ENCODE data around the gene MRPL37. TPM values are rescaled to one million over a fixed set of nuclear protein-coding genes. Genes with fewer than 3 reads are reported as not detected.

The MRPL37 gene
- total RNA-seq, 1 experiment from 2014 or later, result 180 TPM

DNA sequence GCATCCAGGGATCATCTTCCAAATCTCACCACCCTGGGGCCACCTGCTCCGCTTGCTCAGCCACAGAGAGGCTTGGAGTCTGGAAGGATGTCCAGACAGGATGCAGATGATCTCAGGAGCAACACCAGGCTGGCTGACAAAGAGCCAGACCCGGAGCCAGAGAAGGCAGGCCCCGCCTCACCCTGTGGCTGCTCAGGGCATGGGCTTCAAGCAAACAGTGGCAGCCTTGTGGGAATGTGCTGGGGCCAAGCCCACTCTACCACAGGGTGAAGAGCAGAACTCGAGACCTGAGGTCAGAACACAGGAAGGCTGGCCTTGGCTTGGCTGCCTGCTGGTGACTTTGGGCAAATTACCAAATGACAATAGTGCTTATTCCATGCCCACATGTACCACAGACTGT is 45.5 kb downstream of the MRPL37 start:
- no peaks in the 10 kb centered on the region for H3K36me3 ChIP-seq (ENCODE audit: low read depth)
- H3K27ac ChIP-seq, result no peak overlapping the region
- no peaks in the 10 kb centered on the region for H3K9me2 ChIP-seq (ENCODE audit: insufficient read depth)
- no peaks in the 10 kb centered on the region for H3K27me3 ChIP-seq (ENCODE audit: insufficient read depth, low read depth)
- ChIA-PET POLR2A (ENCODE audit: unreplicated experiment) (no interaction called here), CTCF (no interaction called here)
- no TSS peak for BruUV-seq (replicated peaks)
- no peak overlapping the region for H3K4me3 ChIP-seq
- H4K20me1 ChIP-seq (ENCODE audit: insufficient read depth), result no peaks in the 10 kb centered on the region
- H3K9me3 ChIP-seq (ENCODE audit: insufficient read depth, low read depth), result no peaks in the 10 kb centered on the region
- TF ChIP-seq EZH2 (IDR thresholded peaks at IDR 0.05; ENCODE audit: low read depth), result no peak
- TF ChIP-seq, protein P1, sequence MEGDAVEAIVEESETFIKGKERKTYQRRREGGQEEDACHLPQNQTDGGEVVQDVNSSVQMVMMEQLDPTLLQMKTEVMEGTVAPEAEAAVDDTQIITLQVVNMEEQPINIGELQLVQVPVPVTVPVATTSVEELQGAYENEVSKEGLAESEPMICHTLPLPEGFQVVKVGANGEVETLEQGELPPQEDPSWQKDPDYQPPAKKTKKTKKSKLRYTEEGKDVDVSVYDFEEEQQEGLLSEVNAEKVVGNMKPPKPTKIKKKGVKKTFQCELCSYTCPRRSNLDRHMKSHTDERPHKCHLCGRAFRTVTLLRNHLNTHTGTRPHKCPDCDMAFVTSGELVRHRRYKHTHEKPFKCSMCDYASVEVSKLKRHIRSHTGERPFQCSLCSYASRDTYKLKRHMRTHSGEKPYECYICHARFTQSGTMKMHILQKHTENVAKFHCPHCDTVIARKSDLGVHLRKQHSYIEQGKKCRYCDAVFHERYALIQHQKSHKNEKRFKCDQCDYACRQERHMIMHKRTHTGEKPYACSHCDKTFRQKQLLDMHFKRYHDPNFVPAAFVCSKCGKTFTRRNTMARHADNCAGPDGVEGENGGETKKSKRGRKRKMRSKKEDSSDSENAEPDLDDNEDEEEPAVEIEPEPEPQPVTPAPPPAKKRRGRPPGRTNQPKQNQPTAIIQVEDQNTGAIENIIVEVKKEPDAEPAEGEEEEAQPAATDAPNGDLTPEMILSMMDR (conservative IDR thresholded peaks at IDR 0.05), result no peak
- intact Hi-C loops (cut with micrococcal nuclease; ENCODE audit: unreplicated experiment), result no loop called here
- peaks cover 1% of the 10 kb centered on the region; the same call in 1 of the 2 replicates for H3F3A ChIP-seq (ENCODE audit: insufficient read depth, low read depth)
- peaks cover 13% of the 10 kb centered on the region for H3K4me1 ChIP-seq (replicated peaks; ENCODE audit: insufficient read depth)
- H2AFZ ChIP-seq, result no peak overlapping the region
- DNase-seq, result no peak
- H3K79me2 ChIP-seq (ENCODE audit: low read depth), result no peaks in the 10 kb centered on the region
- H3K4me2 ChIP-seq, result no peak overlapping the region

DNA sequence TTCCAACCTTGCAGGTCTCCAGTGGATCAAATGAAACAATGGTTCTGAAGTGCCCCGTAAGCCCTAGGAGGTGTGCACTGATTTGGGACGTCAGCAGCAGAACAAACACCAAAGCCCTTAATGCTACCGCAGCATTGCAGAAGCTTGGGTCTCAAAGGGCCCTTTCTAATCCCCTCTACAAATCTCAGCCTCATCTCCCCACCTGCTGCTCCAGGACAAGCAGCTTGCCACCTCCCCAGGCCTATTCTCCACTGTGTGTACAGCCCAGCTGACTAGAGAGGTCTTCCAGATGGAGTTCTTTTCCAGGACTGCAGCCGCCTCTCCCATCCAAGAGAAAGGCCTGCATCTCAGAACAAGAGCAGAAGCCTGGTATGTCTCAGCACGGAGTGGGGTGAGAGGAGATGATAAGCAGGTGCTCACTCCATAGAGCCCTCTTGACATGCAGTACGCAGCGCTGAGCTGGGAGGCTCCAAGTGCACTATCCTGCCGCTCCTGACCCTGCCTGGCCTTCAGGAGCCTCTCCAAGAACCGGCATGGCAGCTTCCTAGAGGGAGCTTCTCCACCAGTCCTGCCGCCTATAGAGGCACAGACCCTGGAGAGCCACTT is 46.3 kb downstream of the MRPL37 start:
- Histone ChIP-seq H3K27ac (no peak overlapping the region), H4K20me1 (ENCODE audit: insufficient read depth) (no peaks in the 10 kb centered on the region), H3K79me2 (ENCODE audit: low read depth) (no peaks in the 10 kb centered on the region), H3K9me3 (ENCODE audit: insufficient read depth, low read depth) (no peaks in the 10 kb centered on the region), H3K4me1 (replicated peaks; ENCODE audit: insufficient read depth) (peaks cover 14% of the 10 kb centered on the region), H3K4me3 (no peak overlapping the region), H3K36me3 (ENCODE audit: low read depth) (no peaks in the 10 kb centered on the region), H3K9me2 (ENCODE audit: insufficient read depth) (no peaks in the 10 kb centered on the region), H3K27me3 (ENCODE audit: insufficient read depth, low read depth) (no peaks in the 10 kb centered on the region), H3K4me2 (no peak overlapping the region), H2AFZ (no peak overlapping the region), H3F3A (ENCODE audit: insufficient read depth, low read depth) (peaks cover 3% of the 10 kb centered on the region; the same call in 1 of the 2 replicates)
- intact Hi-C loops (cut with micrococcal nuclease; ENCODE audit: unreplicated experiment), result no loop called here
- ChIA-PET CTCF (no interaction called here), POLR2A (ENCODE audit: unreplicated experiment) (interaction anchor here (0.6 kb wide), 1 partner anchor 162 kb away, joined by 10 read pairs; no protein-coding TSS in a partner anchor)
- TF ChIP-seq, protein P1 (conservative IDR thresholded peaks at IDR 0.05), result no peak
- no peak for TF ChIP-seq EZH2 (IDR thresholded peaks at IDR 0.05; ENCODE audit: low read depth)
- DNase-seq, result no peak
- BruUV-seq (replicated peaks), result no TSS peak

DNA sequence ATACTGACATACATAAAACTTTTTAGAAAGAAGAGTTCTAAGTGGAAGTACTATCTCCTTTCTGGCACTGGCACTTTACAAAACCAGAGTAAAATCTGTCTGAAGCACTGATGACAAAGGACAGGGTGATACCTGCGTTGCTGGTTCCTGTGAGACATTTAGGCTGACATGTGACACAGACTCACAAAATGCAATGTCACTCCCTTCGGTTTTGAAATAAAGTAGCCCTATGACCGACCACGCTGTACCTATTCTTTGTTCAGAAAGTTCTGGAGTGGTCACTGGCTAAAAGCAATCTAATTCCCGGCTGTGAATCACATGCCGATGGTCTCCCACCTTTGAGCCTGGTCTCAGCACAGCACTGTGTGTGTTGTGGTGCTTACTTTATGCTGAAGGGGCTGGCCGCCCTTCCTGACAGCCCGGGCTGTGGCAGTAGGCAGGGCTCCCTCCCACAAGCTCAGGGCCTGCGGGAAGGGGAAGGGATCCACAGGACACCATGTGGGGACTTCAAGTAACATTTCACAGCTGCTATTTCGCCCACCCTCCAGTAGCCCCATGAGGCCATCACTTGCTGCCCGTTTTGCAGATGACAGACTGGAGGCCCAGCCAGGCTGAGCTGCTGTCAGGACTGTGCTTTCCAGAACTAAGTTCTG is 48.0 kb downstream of the MRPL37 start:
- no peaks in the 10 kb centered on the region for H3K36me3 ChIP-seq (ENCODE audit: low read depth)
- TF ChIP-seq, protein P1 (conservative IDR thresholded peaks at IDR 0.05), result no peak
- TF ChIP-seq EZH2 (IDR thresholded peaks at IDR 0.05; ENCODE audit: low read depth), result no peak
- no peak overlapping the region for H3K4me3 ChIP-seq
- H3K27ac ChIP-seq, result no peak overlapping the region
- POLR2A ChIA-PET (ENCODE audit: unreplicated experiment), result no interaction called here
- CTCF ChIA-PET, result no interaction called here
- intact Hi-C loops (cut with micrococcal nuclease; ENCODE audit: unreplicated experiment), result no loop called here
- peaks cover 5% of the 10 kb centered on the region; the same call in 1 of the 2 replicates for H3F3A ChIP-seq (ENCODE audit: insufficient read depth, low read depth)
- peaks cover 18% of the 10 kb centered on the region for H3K4me1 ChIP-seq (replicated peaks; ENCODE audit: insufficient read depth)
- no peaks in the 10 kb centered on the region for H3K9me2 ChIP-seq (ENCODE audit: insufficient read depth)
- no peaks in the 10 kb centered on the region for H4K20me1 ChIP-seq (ENCODE audit: insufficient read depth)
- BruUV-seq (replicated peaks), result no TSS peak
- H3K4me2 ChIP-seq, result no peak overlapping the region
- H2AFZ ChIP-seq, result no peak overlapping the region
- no peaks in the 10 kb centered on the region for H3K9me3 ChIP-seq (ENCODE audit: insufficient read depth, low read depth)
- no peaks in the 10 kb centered on the region for H3K79me2 ChIP-seq (ENCODE audit: low read depth)
- no peak for DNase-seq
- no peaks in the 10 kb centered on the region for H3K27me3 ChIP-seq (ENCODE audit: insufficient read depth, low read depth)
